ENCODE data around the gene NCAPG2.

NCAPG2 gene

GRCh38 chr7:158588878-158589442, 115.6 kb downstream of the NCAPG2 start:
- DNase-seq, result no peak

DNA sequence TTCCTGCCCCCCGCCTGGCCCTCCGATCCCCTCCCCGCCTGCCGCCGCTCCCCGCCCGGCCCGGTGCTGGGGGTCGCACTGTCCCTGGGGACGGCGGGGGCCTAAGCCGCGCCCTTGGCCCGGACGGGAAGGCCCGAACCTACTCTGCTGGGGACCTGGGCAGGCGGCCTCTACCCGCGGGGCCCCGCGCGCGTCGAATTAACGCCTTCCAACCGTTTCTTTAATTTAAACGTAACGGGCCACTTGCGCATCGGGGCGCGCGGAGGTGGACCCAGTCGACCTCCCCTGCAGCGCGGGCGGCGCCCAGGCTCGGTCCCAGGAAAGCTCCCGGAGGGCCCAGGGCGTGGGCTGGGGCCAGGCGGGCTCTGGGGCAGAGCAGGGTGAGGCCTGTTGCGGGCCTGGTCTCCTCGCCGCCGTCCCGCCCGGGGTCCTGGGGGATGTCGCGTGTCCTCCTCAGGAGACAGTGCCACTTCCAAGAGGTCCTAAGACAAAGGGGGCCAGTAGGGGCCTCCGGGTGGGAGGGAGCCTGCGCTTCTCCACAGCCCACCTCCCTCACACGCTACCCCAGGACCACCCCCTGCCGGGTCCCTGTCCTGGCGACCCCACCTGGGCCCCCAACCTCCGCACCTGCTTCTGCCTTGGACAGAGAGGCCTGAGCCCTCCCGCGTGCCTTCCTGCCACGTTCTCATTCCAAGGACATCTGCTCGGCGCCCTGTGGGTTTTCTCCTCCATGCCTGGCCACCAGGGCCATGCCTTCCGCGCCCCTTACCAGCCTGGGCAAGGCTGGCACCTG, 116.3 kb downstream of the NCAPG2 start:
- no peak for DNase-seq

- DNase-seq, result peak; percentile 44
These were observed 117.2 kb downstream of the NCAPG2 start, which contains the start of gene PTPRN2 for GRCh38 chr7:158587162-158588084. TSS of gene PTPRN2 (minus strand) at chr7:158587823.

DNA sequence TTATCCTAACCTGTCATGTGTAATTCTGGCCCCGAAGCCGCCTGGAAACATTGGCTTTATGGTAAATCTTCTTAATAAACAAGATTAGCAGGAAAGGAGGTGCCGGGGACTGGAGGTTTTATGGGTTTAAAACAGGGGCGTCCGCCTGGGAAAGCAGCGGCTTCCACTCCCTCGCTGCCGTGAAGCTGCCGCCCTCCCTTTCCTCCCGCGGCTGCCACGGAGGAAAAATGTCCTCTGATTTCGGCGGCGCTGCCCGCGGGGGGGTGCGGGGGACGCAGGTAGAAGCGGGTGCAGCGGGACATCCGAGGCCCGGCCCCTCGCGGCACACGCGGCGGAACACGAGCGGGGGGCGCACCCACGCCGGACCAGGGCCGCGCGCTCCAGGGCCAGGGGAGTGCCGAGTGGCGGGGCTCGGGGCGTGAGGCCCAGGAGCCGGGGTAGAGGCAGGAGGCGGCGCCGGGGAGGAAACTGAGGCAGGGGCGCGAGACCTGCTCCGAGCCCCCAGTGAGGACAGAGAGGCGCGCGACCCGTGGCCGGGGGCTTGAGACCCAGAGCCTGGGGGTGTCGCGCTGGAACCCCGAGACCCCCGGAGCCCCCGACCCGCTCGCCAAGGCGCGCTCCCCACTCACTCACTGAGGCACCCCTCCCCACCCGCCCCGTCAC, 118.0 kb downstream of the NCAPG2 start:
- no peak for DNase-seq

- no peak for DNase-seq
These were observed 118.7 kb downstream of the NCAPG2 start for GRCh38 chr7:158585721-158586498.

DNA sequence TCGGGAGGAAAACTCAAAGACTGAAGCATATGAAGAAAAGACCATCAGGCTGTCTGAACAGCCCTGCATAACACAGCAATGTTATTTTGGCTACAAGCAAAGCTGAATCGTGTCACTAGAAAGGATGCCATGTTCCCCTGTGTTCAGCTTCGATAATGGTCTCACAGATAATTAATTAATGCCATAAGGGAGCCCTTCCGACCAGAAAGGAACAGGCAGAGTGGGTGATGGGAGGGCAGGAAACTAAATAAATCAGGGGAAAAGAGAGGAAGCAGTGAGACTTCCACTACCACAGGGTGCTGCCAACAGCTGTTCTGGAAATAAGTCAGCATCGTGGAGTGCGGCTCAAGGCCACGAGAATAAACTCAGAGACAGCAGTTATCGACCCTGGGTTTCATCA, 120.2 kb downstream of the NCAPG2 start:
- DNase-seq, result no peak

DNA sequence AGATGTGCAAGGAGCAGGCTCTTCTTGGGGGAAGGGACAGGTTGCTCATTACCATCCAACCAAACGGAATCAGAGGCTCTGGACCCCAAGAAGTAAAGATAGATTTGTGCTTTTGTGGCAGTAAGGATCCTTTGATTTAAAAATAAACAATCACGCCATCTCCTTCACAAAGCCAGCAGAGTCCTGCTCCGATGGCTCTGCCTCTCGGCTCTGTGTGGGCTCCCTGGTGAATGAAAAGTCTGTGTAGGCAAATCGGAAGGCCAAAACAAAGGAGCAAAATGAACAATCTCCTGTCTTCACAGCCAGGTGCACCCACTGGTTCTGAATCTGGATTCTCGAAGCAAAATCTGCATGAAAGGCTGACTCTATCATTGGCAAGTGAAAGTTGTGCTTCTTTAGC, 120.8 kb downstream of the NCAPG2 start:
- no peak for DNase-seq

GRCh38 chr7:158583143-158583542, 121.5 kb downstream of the NCAPG2 start:
- no peak for DNase-seq

GRCh38 chr7:158582089-158582456, 122.5 kb downstream of the NCAPG2 start:
- no peak for DNase-seq

DNA sequence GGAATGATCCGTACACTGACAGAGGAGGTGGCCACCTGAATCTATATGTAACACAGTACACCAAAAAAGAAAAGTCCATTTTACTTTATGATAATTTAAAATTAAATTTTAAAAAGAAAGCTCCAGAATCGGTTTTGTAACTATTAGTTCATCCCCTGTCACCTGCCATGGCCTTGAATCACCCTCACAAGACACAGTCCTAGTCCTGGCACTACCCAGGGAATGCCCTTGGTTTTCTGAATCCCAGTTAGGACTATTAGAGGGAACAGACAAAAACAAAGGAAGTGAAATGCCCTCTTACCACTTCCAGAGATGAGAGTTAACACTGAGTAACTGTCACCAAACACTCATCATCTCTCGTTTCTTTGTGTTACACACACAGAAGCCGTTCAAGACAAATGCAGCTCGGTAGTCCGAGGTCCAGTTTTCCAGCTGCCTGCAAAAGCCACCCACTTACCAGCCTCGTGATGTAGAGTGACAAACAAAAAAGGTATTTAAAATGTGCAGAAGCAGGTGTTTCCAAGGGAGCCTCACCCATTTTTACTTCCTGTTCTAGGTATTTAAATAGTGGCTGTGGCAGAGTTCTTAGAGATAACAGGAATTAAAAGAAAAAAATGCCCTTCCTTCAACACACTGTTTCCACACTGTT, 123.0 kb downstream of the NCAPG2 start:
- DNase-seq, result no peak
